Activated CD4-positive, CD25-positive, alpha-beta regulatory T cell (primary cell): Measurements from ENCODE around the gene CCBE1.

Source experiments
- DNase-seq, 4 experiments: peaks; one replicate each; lab custom pipeline; 2025; lab: John Stamatoyannopoulos, UW

CCBE1 gene

DNA sequence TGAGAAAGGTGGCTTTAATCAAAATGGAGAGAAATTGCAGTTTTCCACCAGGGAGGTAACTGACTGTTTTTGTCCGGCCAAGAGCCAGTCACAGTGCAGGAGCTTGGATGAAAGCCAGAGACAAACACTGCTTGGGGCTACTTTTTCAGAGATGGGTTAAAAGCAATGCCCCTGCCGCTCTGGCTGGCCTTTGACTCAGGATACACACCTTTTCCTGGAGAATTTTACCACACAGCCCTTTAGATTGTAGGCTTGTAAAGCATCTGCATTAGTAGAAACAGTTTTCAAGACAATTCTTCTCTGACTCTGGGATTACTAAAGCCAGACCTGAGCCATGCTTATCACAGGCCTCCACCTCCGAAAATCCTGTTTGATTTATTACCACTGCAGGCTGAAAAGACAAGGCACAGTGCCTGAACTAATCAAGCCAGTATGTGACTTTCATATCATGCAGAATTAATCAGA is 79.7 kb downstream of the CCBE1 start:
- DNase-seq, result no peak

DNA sequence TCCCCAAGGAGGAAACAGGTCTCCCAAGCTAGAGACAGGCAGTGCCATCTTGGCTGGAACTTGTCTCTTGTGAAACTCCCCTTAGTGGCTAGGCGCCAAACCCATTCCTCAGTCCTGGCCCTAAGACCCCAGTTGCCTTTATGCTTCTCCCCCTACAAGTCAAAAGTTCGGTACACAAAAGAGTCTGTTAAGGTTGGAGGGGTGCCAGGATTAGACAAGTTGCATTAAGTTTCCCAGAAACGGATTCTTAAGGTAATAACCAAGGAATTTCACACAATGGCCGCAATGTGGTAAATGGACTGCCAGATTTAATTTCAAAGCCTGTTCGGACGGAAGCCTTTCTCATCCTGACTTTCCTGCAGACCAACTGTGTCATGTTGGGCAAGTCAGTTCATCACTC is 80.7 kb downstream of the CCBE1 start:
- no peak for DNase-seq

DNA sequence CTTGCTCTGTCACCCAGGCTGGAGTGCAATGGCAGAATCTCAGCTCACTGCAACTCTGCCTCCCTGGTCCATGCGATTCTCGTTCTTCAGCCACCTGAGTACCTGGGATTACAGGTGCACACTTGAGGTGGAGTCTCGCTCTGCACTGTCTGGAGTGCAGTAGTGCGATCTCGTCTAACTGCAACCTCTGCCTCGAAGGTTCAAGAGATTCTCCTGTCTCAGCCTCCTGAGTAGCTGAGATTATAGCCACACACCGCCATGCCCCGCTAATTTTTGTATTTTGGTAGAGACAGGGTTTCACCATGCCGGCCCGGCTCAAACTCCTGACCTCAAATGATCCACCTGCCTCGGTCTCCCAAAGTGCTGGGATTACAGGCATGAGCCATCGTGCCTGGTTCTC is 83.3 kb downstream of the CCBE1 start:
- DNase-seq, result no peak

DNA sequence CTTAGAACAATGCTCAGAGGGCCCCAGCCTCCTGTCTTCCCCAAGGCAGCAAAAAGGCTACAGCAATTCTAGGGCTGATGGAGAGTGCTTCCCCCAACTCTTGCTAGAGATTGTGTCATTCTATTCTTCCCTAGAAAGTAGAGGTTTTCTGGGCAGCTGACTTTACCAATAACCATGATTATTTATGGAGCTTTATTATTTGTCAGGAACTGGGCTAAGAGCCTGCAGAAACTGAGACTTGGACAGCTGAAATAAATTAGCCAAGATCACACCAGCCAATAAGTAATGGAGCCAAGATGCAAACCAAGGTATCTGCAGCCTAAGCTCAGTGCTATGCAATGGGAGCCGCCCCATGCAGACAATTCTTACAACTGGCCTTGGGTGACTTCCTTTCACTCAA is 84.8 kb downstream of the CCBE1 start:
- no peak for DNase-seq

DNA sequence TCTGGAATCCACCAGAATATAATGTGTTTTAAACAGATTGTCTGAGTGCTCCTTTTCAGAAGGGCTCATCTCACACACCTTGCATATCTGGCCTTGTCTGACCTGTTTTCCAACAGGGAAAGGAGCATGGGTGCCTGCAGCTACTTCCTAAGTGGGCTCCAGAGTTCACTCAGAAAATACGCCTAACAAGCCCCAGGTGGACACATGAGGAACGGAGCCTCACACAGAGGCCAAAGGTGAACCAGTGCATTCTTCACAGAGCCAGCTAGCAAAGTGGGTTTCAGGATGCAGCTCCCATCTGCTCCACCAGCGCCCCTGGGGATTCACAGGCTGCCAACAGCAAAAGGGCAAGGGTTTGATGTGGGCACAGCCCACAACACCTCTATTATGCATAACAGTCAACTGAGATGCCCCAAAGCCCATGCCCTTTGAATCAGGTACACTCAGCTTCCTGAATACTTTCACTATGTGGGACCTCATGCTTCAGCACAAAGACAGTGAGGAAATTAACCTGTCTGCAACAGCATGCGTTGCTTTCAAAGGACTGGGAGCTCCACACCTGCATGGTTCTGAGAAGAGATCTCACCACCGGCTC is 86.6 kb downstream of the CCBE1 start:
- DNase-seq, result no peak

GRCh38 chr18:59609654-59610053 is 87.6 kb downstream of the CCBE1 start:
- no peak for DNase-seq

DNA sequence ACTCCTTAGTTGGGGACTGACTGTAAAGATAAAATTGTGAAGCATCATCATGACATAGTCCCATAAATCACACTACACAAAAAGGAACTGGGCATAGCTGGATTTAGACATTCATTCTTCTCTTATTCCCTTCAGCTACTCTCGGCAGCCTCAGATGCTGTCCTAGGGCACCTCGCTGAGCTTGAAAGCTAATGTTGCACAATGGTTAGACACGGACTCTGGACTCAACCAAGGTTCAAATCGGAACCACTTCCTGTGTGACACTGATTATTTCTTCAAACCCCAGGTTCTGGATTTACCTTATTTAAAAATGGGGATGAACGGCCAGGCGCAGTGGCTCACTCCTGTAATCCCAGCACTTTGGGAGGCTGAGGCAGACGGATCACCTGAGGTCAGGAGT is 89.8 kb downstream of the CCBE1 start:
- DNase-seq, result no peak

DNA sequence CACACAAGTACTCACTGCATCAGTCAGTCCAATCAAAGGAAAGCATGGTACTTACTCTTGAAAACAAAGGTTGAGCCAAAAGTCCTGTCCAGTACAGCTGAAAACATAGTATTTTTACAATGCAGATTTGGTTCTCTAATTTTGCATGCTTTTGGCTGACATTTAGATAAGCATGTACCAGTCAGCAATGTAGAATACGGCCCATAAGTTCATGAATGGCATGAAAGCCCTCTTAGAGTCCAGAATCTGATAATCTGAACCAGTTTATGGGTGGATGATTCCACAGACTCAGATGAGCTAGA is 90.2 kb downstream of the CCBE1 start:
- DNase-seq, result no peak

GRCh38 chr18:59606193-59607077 is 90.8 kb downstream of the CCBE1 start:
- DNase-seq, result no peak

- DNase-seq, result no peak
Measured at GRCh38 chr18:59605633-59606192, 91.5 kb downstream of the CCBE1 start.

DNA sequence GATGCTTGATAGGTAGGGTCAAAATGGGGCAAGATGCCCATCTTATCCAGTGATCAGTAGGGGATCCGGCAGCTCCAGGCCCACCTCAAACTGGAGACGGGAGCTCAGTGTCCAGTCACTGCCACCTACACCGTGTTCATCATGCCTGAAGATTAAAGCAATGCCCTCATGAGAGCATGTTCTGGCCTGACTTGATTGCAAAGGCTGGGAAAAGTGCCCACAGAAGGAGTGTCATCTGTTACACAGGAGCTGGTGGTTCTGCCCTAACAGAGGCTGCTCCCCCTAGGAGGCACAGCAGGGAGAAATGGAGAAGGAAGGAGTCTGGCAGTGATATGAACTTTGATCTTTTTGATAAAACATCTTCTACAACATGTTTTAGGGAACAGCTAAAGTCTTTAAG is 92.3 kb downstream of the CCBE1 start:
- DNase-seq, result no peak

DNA sequence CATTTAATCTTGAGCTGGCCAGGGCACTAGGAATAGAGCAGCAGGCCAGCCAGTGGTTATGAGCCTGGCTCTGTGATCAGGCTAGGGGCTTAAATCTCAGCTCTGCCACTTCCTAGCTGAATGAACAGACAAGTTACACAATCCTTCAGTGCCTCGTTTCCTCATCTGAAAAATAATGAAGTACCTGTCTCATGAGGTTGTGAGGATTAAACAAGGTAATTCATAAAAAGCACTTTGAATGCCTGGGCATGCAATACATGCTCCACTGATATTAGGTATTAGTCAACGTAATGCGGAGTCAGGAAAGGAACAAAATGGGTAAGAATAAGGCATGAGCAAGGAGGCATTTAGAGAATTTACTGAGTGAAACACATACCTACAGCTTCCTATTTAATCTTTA is 100.2 kb downstream of the CCBE1 start:
- no peak for DNase-seq

GRCh38 chr18:59593291-59593717 is 103.9 kb downstream of the CCBE1 start:
- DNase-seq, result no peak

DNA sequence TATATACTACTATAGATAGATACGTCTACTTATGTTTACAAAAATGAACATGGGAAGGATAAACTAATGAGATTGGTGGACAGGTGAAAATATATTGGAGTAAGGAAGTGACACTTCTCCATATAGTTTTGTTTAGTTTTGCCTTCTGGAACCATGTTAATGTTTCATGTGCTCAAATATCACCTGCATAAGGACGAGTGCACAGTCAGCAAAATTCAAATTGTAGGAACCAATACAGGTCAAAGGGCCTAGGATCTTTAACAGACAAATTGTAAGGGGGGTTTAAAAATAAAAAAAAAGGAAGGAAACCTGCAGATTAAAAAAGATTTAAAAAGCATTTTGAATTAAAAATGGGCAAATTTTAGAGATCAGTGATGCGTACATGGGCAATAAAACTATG is 104.6 kb downstream of the CCBE1 start:
- DNase-seq, result no peak

DNA sequence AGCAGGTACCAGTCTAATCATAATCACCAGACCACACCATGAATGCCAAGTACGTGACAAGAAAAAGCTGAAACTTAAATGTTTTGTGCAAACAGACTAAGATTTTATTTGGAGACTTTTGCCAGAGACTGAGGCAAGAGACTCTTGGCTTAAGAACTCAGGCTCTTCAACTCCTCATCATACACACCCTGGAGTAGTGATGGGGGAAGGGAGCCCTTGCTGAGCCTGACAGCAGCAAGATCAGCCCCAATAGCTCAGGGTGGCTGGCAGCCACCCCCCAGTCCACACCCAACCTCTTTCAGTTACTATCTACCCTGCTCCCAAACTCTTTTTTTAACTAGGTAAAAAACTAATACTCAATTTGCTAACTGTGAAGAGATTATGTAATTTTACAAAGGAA is 114.8 kb downstream of the CCBE1 start:
- DNase-seq, result no peak

DNA sequence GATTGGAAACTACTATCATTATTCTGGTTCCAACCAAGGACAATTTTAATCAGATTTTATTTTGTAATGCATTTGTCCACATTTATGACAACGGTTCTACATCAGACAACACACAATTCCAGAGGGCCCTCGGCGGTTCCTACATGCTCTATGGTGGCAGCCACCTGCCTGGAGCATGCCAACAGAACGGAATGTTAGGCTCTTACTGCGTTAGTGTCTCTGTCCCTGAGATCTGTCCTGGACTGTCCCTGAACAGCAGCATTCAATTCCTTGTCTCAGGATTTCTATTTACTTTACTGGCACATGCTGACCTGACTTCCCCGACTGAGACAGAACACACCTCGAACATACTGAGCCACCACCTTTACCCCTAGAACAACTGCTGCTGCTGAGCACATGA is 117.7 kb downstream of the CCBE1 start:
- no peak for DNase-seq

- no peak for DNase-seq
Measured at GRCh38 chr18:59577386-59577655, 119.9 kb downstream of the CCBE1 start.

DNA sequence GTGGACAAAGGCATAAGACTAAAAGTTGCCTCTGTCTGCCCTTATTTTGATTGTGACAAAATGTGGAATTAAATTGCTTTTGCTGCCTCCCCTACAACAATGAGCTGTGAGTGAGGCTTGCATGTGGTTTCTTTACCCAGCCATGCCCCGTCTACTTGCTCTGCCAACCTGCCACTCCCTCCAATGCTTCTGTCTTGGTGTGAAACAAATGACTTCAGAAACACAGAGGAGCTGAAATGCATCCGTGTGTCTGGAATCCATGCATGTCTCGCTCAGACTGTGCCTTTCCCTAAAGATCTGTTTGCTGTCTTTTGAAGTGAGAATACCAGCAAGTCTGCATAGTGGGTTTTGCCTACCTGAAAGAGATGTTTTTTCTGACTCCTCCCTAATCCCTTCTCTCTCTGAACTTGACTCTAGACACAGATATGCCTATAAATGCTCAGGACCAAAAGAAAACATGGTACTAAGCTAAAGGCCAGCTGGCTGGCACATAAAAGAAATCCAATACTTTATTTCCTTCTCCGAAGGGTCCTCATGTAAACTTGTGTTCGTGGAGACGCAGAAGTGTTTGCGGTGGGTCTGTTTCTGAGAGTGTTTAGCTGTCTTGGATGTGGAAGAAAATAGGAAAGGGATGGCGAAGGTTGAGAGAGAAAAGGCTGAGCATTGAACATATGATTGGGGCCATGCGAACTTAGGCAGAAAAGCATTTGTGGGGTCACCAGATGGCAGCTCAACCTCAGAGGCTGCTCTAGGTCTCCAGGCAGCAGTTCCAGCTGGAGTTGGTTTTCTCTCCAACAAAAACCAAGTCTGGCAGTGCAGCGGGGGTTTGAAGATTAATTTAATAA is 120.5 kb downstream of the CCBE1 start:
- DNase-seq, result no peak

DNA sequence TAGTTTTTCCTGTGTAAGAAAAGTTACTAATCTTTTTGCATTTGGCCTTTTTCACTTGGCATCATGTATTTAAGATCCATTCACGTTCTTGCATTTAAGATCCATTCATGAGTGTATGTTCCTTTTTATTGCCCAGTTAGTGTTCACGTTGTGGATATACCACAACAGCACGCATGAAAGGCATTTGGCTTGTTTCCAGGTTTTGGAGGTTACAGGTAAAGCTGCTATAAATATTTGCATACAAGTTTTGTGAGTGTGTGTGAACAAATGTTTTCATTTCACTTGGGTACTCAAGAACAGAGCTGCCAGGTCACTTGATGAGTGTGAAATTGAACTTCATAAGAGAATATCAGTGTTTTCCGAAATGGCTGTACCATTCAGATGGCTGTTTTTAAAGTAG is 121.2 kb downstream of the CCBE1 start:
- no peak for DNase-seq

DNA sequence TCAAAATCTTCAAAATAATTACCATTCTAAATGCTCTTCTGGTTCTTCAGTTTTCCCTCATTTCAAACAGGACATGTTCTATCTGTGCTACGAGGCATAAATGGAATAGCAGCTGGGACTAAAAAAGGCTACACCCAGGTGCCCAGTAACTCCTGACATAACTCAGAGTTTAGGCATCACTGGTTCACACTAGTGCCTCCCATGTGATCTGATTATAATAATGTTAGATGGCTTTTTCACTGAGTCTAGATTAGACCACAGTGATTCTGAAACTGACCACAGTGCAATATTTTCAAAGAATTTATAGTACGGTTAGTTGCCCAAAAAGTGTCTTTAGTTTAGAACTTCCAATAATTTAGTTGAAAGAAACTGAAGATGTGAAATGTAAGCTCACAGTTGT is 123.3 kb downstream of the CCBE1 start:
- DNase-seq, result no peak

DNA sequence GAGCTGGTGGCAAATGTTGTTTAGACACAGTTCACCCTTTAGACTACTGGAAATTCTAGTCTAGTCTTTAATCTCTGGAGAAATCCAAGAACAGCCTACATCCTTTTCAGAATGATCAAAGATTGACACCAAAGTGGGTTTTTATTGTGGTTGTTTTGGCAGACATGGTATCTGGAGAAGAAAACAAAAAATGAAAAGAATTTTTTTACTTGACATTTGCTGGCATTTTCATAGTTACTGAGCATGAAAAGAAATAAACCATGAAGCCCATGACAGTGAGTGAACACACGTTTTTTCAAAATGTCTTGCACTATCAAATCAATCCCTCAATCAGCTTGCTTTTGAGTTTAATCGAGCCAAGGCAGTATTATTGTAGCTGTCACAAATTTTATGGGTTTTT is 125.3 kb downstream of the CCBE1 start:
- no peak for DNase-seq

- no peak for DNase-seq
Measured at GRCh38 chr18:59570796-59571195, 126.4 kb downstream of the CCBE1 start.
